HG03280 (cell line): ENCODE measurements around the gene NUDT1.
"Not testable (repeated sequence)": the region's sequence is repeated elsewhere in the genome, so short reads cannot be mapped to it uniquely, and the experiment has no call there.

ENCODE experiments used
- ATAC-seq: cut with Tn5 transposase; IDR thresholded peaks from one replicate; pipeline ENCODE4 v1.9.1; 2021; ENCODE audit warnings: mild to moderate bottlenecking, moderate library complexity; ENCODE audit not compliant: unreplicated experiment

The NUDT1 gene

GRCh38 chr7:2264158-2264557 is 22.1 kb downstream of the NUDT1 start:
- ATAC-seq = no peak

GRCh38 chr7:2266911-2267310 is 24.9 kb downstream of the NUDT1 start:
- ATAC-seq = no peak

- ATAC-seq = not testable (repeated sequence)
Measured at GRCh38 chr7:2269089-2269990, 27.3 kb downstream of the NUDT1 start.

- ATAC-seq = no peak
Measured at GRCh38 chr7:2269991-2270460, 28.0 kb downstream of the NUDT1 start.

- ATAC-seq = no peak
Measured at GRCh38 chr7:2270495-2270894, 28.5 kb downstream of the NUDT1 start.

- ATAC-seq = no peak
Measured at GRCh38 chr7:2271273-2272026, 29.4 kb downstream of the NUDT1 start.

- no peak for ATAC-seq
Measured at GRCh38 chr7:2272031-2272430, 30.0 kb downstream of the NUDT1 start.

GRCh38 chr7:2273866-2274265 is 31.8 kb downstream of the NUDT1 start:
- ATAC-seq = no peak

GRCh38 chr7:2274666-2275065 is 32.6 kb downstream of the NUDT1 start:
- no peak for ATAC-seq

GRCh38 chr7:2275101-2275500 is 33.1 kb downstream of the NUDT1 start:
- no peak for ATAC-seq

GRCh38 chr7:2276107-2276506 is 34.1 kb downstream of the NUDT1 start:
- no peak for ATAC-seq

- ATAC-seq = no peak
Measured at GRCh38 chr7:2278026-2278425, 36.0 kb downstream of the NUDT1 start.

GRCh38 chr7:2279896-2280295 is 37.9 kb downstream of the NUDT1 start:
- no peak for ATAC-seq

GRCh38 chr7:2280424-2280823 is 38.4 kb downstream of the NUDT1 start:
- ATAC-seq = no peak

- no peak for ATAC-seq
Measured at GRCh38 chr7:2281541-2281940, 39.5 kb downstream of the NUDT1 start.

- no peak for ATAC-seq
Measured at GRCh38 chr7:2282185-2282751, 40.2 kb downstream of the NUDT1 start.

GRCh38 chr7:2283074-2283473 is 41.0 kb downstream of the NUDT1 start:
- ATAC-seq = no peak

GRCh38 chr7:2287745-2288144 is 45.7 kb downstream of the NUDT1 start:
- ATAC-seq = no peak

- ATAC-seq = no peak
Measured at GRCh38 chr7:2288503-2288902, 46.5 kb downstream of the NUDT1 start.

- ATAC-seq = no peak
Measured at GRCh38 chr7:2289111-2289586, 47.1 kb downstream of the NUDT1 start.

- no peak for ATAC-seq
Measured at GRCh38 chr7:2289621-2290020, 47.6 kb downstream of the NUDT1 start.
